IPS-18c (cell line): Measurements from ENCODE around the gene IFNB1.

Source experiments
- H3K4me3 ChIP-seq: 2 replicates; pipeline ENCODE4 v1.7.0; 2013; ENCODE audit warnings: low read depth, mild to moderate bottlenecking, low read length, moderate library complexity; ENCODE audit not compliant: insufficient read depth
- H3K9me3 ChIP-seq: one replicate; pipeline ENCODE4 v1.6.1; 2013; ENCODE audit warnings: mild to moderate bottlenecking, low read length, moderate library complexity; ENCODE audit not compliant: control insufficient read depth, insufficient read depth

IFNB1 gene

DNA sequence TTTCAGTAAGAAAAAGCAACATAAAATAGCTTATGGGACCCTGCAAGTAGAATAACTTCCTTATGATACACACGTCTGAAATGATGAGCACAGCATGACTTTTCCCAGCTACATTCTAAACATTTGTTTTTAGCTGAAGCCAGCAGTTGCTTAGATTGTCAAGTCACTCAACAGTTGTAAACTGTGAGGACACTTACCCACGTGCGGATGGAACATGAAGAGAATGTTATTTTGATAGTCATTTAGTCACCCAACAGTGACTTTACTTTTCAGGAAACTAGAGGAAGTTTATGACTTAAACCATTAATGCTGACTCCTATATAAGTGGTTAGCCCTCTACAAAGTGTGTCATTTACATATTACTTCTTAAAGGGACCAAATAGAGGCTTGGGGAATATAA, 49.3 kb downstream of the IFNB1 start:
- no peaks in the 10 kb centered on the region for H3K9me3 ChIP-seq
- H3K4me3 ChIP-seq: no peak overlapping the region

DNA sequence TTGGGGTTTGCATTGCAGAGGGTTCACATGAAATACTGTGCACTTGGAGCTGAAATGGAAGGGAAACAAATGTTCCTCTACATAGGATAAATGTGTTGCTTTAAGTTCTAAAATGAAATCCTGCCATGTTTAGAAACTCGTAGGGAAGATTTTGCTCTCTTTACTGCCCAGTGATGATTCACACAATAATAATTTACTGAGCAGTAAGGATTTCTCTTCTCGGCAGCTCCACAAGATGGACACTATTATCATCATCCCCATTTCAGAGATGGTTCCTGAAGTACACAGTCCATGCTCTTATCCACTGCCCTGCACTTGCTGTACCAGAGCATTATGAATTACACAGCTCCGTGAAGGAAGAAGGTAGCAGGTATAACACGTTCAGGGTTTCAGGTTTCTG, 50.4 kb downstream of the IFNB1 start:
- H3K9me3 ChIP-seq: no peaks in the 10 kb centered on the region
- no peak overlapping the region for H3K4me3 ChIP-seq
